Measurements from ENCODE around the gene HOXD11. TPM values are rescaled to one million over a fixed set of nuclear protein-coding genes. Genes with fewer than 3 reads are reported as not detected.

HOXD11 gene
- total and polyA plus RNA-seq, 4 donors = 0.29 TPM; not detected in 3

GRCh38 chr2:176091329-176092258 lies 15.5 kb upstream of the HOXD11 start:
- ATAC-seq (ENCODE audit: low FRiP score) = no peak
- Histone ChIP-seq H3K36me3 (ENCODE audit: control insufficient read depth in 1 of 2, insufficient read depth in 2 of 2, low read length in 1 of 2) (no peaks in the 10 kb centered on the region), H3K27ac (ENCODE audit: low read depth in 1 of 2, low read length in 2 of 2) (no peak overlapping the region), H3K4me1 (ENCODE audit: control insufficient read depth in 1 of 2, insufficient read depth in 2 of 2, low read length in 2 of 2) (no peaks in the 10 kb centered on the region), H3K9me3 (ENCODE audit: control insufficient read depth, low read length) (no peaks in the 10 kb centered on the region), H3K27me3 (ENCODE audit: control insufficient read depth in 1 of 2, insufficient read depth in 2 of 2, low read length in 1 of 2) (no peaks in the 10 kb centered on the region), H3K4me3 (ENCODE audit: low read length in 2 of 2) (no peak overlapping the region)
- 15 to 18% methylated on average over 28 to 31 of the region's 31 CpGs for WGBS, 2 donors
- intact Hi-C loops (cut with DNase I) = loop anchor here in 1 of 2 donors (10.0 kb wide), 1 partner anchor 907 kb away; the partner anchor contains the start of gene ATP5MC3
- DNase-seq = peak in 1 of 2 donors; percentile 19

- Histone ChIP-seq H3K27me3 (ENCODE audit: control insufficient read depth in 1 of 2, insufficient read depth in 2 of 2, low read length in 1 of 2) (no peaks in the 10 kb centered on the region), H3K4me3 (ENCODE audit: low read length in 2 of 2) (peak within 1 kb of the TSS in 1 of 2 donors; percentile 22), H3K27ac (ENCODE audit: low read depth in 1 of 2, low read length in 2 of 2) (no peak within 1 kb of the TSS), H3K36me3 (ENCODE audit: control insufficient read depth in 1 of 2, insufficient read depth in 2 of 2, low read length in 1 of 2) (no peaks in the 10 kb centered on the region), H3K9me3 (ENCODE audit: control insufficient read depth, low read length) (no peaks in the 10 kb centered on the region), H3K4me1 (ENCODE audit: control insufficient read depth in 1 of 2, insufficient read depth in 2 of 2, low read length in 2 of 2) (no peaks in the 10 kb centered on the region)
- ATAC-seq (ENCODE audit: low FRiP score) = no peak
- WGBS, 2 donors = 4 to 5% methylated on average over 45 to 95 of the region's 95 CpGs
- DNase-seq = peak in 1 of 2 donors; percentile 49
- intact Hi-C loops (cut with DNase I) = loop anchor here in 1 of 2 donors (10.0 kb wide), 1 partner anchor 908 kb away; the partner anchor contains the start of gene ATP5MC3
Measured at GRCh38 chr2:176092270-176093144, 14.6 kb upstream of the HOXD11 start, which contains the start of gene HOXD13. TSS of gene HOXD13 (plus strand) at chr2:176092721. CDS start at chr2:176092891, 170 bp downstream.

GRCh38 chr2:176093145-176093897 lies 13.8 kb upstream of the HOXD11 start:
- no peak for ATAC-seq (ENCODE audit: low FRiP score)
- Histone ChIP-seq H3K27me3 (ENCODE audit: control insufficient read depth in 1 of 2, insufficient read depth in 2 of 2, low read length in 1 of 2) (no peaks in the 10 kb centered on the region), H3K27ac (ENCODE audit: low read depth in 1 of 2, low read length in 2 of 2) (no peak overlapping the region), H3K4me1 (ENCODE audit: control insufficient read depth in 1 of 2, insufficient read depth in 2 of 2, low read length in 2 of 2) (no peaks in the 10 kb centered on the region), H3K4me3 (ENCODE audit: low read length in 2 of 2) (peak overlapping the region in 1 of 2 donors; percentile 14), H3K9me3 (ENCODE audit: control insufficient read depth, low read length) (no peaks in the 10 kb centered on the region), H3K36me3 (ENCODE audit: control insufficient read depth in 1 of 2, insufficient read depth in 2 of 2, low read length in 1 of 2) (no peaks in the 10 kb centered on the region)
- intact Hi-C loops (cut with DNase I) = loop anchor here in 1 of 2 donors (10.0 kb wide), 1 partner anchor 909 kb away; the partner anchor contains the start of gene ATP5MC3
- DNase-seq = peak in 1 of 2 donors; percentile 44
- WGBS, 2 donors = 5% methylated on average over 53 of the region's 53 CpGs

DNA sequence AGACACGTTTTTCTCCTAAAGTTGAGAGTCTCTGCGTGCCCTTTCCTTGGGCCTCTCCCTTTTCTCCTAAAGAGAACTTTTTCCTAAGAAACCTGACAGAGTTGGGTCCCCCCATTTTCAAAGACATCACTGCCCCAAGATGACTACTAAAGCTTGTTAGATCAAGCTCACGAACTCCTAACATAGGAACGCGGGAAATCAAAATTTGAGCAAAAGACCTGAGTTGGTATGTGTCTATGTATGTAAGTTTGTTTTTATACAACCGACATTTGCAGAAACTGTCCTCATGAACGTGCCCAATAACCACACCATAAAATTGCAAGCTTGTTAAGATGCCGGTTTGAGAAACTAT lies 13.2 kb upstream of the HOXD11 start:
- DNase-seq (no peak), ATAC-seq (ENCODE audit: low FRiP score) (no peak)
- no peaks in the 10 kb centered on the region for H3K27me3 ChIP-seq (ENCODE audit: control insufficient read depth in 1 of 2, insufficient read depth in 2 of 2, low read length in 1 of 2)
- no peak overlapping the region for H3K27ac ChIP-seq (ENCODE audit: low read depth in 1 of 2, low read length in 2 of 2)
- H3K36me3 ChIP-seq (ENCODE audit: control insufficient read depth in 1 of 2, insufficient read depth in 2 of 2, low read length in 1 of 2) = no peaks in the 10 kb centered on the region
- intact Hi-C loops (cut with DNase I) = loop anchor here in 1 of 2 donors (10.0 kb wide), 1 partner anchor 909 kb away; the partner anchor contains the start of gene ATP5MC3
- H3K9me3 ChIP-seq (ENCODE audit: control insufficient read depth, low read length) = no peaks in the 10 kb centered on the region
- H3K4me3 ChIP-seq (ENCODE audit: low read length in 2 of 2) = peak overlapping the region in 1 of 2 donors; percentile 14
- H3K4me1 ChIP-seq (ENCODE audit: control insufficient read depth in 1 of 2, insufficient read depth in 2 of 2, low read length in 2 of 2) = no peaks in the 10 kb centered on the region
- WGBS, 2 donors = 18 to 22% methylated on average over 8 of the region's 8 CpGs

DNA sequence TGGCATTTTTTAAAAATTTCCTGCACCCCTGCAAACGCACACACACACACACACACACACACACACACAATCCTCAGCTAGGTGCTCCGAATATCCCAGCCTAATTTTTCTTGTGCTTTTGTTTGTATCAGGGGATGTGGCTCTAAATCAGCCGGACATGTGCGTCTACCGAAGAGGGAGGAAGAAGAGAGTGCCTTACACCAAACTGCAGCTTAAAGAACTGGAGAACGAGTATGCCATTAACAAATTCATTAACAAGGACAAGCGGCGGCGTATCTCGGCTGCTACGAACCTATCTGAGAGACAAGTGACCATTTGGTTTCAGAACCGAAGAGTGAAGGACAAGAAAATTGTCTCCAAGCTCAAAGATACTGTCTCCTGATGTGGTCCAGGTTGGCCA lies 12.7 kb upstream of the HOXD11 start:
- H3K36me3 ChIP-seq (ENCODE audit: control insufficient read depth in 1 of 2, insufficient read depth in 2 of 2, low read length in 1 of 2) = no peaks in the 10 kb centered on the region
- no peak overlapping the region for H3K4me3 ChIP-seq (ENCODE audit: low read length in 2 of 2)
- DNase-seq (no peak), ATAC-seq (ENCODE audit: low FRiP score) (no peak)
- no peaks in the 10 kb centered on the region for H3K9me3 ChIP-seq (ENCODE audit: control insufficient read depth, low read length)
- 12 to 15% methylated on average over 12 of the region's 12 CpGs for WGBS, 2 donors
- H3K4me1 ChIP-seq (ENCODE audit: control insufficient read depth in 1 of 2, insufficient read depth in 2 of 2, low read length in 2 of 2) = no peaks in the 10 kb centered on the region
- H3K27ac ChIP-seq (ENCODE audit: low read depth in 1 of 2, low read length in 2 of 2) = no peak overlapping the region
- intact Hi-C loops (cut with DNase I) = loop anchor here in 1 of 2 donors (10.0 kb wide), 1 partner anchor 910 kb away; the partner anchor contains the start of gene ATP5MC3
- H3K27me3 ChIP-seq (ENCODE audit: control insufficient read depth in 1 of 2, insufficient read depth in 2 of 2, low read length in 1 of 2) = no peaks in the 10 kb centered on the region

- H3K9me3 ChIP-seq (ENCODE audit: control insufficient read depth, low read length) = no peaks in the 10 kb centered on the region
- no peak overlapping the region for H3K4me3 ChIP-seq (ENCODE audit: low read length in 2 of 2)
- H3K27me3 ChIP-seq (ENCODE audit: control insufficient read depth in 1 of 2, insufficient read depth in 2 of 2, low read length in 1 of 2) = no peaks in the 10 kb centered on the region
- H3K27ac ChIP-seq (ENCODE audit: low read depth in 1 of 2, low read length in 2 of 2) = no peak overlapping the region
- 22% methylated on average over 5 of the region's 5 CpGs for WGBS, 2 donors
- no peak for DNase-seq
- ATAC-seq (ENCODE audit: low FRiP score) = no peak
- no peaks in the 10 kb centered on the region for H3K36me3 ChIP-seq (ENCODE audit: control insufficient read depth in 1 of 2, insufficient read depth in 2 of 2, low read length in 1 of 2)
- H3K4me1 ChIP-seq (ENCODE audit: control insufficient read depth in 1 of 2, insufficient read depth in 2 of 2, low read length in 2 of 2) = no peaks in the 10 kb centered on the region
- intact Hi-C loops (cut with DNase I) = loop anchor here (5.0 to 10.0 kb wide), 3 partner anchors 728 to 911 kb away; partner anchors contain the start of gene ATP5MC3 (in 1 of the 2)
Measured at GRCh38 chr2:176095421-176095820, 11.7 kb upstream of the HOXD11 start.

- intact Hi-C loops (cut with DNase I) = loop anchor here (5.0 to 10.0 kb wide), 3 partner anchors 729 to 912 kb away; partner anchors contain the start of gene ATP5MC3 (in 1 of the 2)
- Histone ChIP-seq H3K4me1 (ENCODE audit: control insufficient read depth in 1 of 2, insufficient read depth in 2 of 2, low read length in 2 of 2) (no peaks in the 10 kb centered on the region), H3K36me3 (ENCODE audit: control insufficient read depth in 1 of 2, insufficient read depth in 2 of 2, low read length in 1 of 2) (no peaks in the 10 kb centered on the region), H3K9me3 (ENCODE audit: control insufficient read depth, low read length) (no peaks in the 10 kb centered on the region), H3K4me3 (ENCODE audit: low read length in 2 of 2) (no peak overlapping the region), H3K27ac (ENCODE audit: low read depth in 1 of 2, low read length in 2 of 2) (no peak overlapping the region), H3K27me3 (ENCODE audit: control insufficient read depth in 1 of 2, insufficient read depth in 2 of 2, low read length in 1 of 2) (no peaks in the 10 kb centered on the region)
- WGBS, 2 donors = 18% methylated on average over 16 of the region's 16 CpGs
- no peak for DNase-seq
- no peak for ATAC-seq (ENCODE audit: low FRiP score)
Measured at GRCh38 chr2:176096243-176096985, 10.7 kb upstream of the HOXD11 start.

All from aorta (tissue), 5 donors.